Heart left ventricle (tissue), 13 donors: ENCODE measurements around the gene HDAC4.

Source experiments
- POLR2A ChIP-seq, 2 donors: fragments of 450-650 bp; IDR thresholded peaks; one replicate each; pipeline ENCODE4 v1.6.1; 2017; ENCODE audit warnings: antibody characterized with exemption in 2 of 2, mild to moderate bottlenecking in 2 of 2, moderate library complexity in 2 of 2
- TF ChIP-seq, protein P1 (sequence below), 12 donors: fragments of 200-600 bp; sonication (generic) in 4 of 12; IDR thresholded peaks; one replicate each; pipeline versions ENCODE4 v1.5.0 to v1.8.0; 2018 to 2022; ENCODE audit warnings: antibody characterized with exemption in 12 of 12, mild to moderate bottlenecking in 5 of 12
- donor health status: ischemic (EF 13 %, LVEDD 7.1; RV severe dilation, severe dysfunction).
- donor health status: DM: no; HTN: yes; CAD: no.
- donor health status: DM: no; HTN: no; CAD: no.
- donor health status: ischemic (EF 25% LVEDD 6.9; RV normal size, moderate dysfunction).
- donor health status: ischemic (EF 25% LVEDD 5.7; RV mildly dilated, moderate dysfunction).
- donor health status: ischemic (EF 35%, LVEDD 5.7; RV mildly dilated, moderate dysfunction).
- donor health status: nonischemic (EF 11% LVEDD 7.7; RV severe dilation, severe dysfunction).
- donor health status: DM: yes; HTN: yes; CAD: no.
- donor health status: PGD.
- donor health status: ischemic (EF 29% LVEDD 5.4; RV normal size, mild dysfunction).
- donor health status: nonischemic (EF 23%, LVEDD 6.1; RV moderate dilation, normal function).

DNA sequence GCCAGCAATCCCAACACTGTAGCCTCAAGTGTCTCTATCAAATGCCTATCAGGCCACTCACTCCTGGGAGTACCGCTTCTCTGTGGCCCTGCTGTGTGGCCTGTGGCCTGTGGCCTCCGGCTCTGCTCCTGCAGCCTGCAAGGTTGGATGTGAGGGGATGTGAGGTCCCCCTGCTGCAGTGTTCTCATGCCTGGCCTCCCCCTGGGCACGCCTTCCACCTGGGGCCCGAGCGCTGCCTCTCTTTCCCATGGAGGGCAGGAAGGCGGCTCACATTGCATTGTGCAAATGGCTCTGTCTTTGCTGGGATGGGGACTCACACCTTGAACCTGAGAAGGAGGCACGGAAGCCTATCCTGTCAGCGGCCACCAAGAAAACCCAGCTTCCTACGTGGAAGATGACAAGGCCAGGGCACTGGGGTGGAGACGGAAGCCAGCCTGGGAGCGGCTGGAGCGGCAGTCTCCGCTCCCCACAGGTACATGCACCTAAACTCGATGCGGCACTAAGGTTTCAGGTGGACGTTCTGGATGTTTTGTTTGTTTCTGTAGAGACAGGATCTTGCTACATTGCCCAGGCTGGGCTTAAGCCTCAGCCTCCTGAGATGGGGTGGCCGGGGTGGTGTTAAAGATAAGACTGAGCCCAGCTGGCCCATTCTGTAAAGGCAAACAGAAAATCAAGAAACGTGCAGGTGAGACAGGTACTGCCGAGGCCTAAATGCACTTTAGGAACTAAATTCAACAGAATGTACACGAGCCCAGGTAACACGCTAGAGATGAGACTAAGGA, 140.1 kb downstream of the HDAC4 start:
- no peak for TF ChIP-seq POLR2A (IDR thresholded peaks at IDR 0.05)
- TF ChIP-seq, protein P1, sequence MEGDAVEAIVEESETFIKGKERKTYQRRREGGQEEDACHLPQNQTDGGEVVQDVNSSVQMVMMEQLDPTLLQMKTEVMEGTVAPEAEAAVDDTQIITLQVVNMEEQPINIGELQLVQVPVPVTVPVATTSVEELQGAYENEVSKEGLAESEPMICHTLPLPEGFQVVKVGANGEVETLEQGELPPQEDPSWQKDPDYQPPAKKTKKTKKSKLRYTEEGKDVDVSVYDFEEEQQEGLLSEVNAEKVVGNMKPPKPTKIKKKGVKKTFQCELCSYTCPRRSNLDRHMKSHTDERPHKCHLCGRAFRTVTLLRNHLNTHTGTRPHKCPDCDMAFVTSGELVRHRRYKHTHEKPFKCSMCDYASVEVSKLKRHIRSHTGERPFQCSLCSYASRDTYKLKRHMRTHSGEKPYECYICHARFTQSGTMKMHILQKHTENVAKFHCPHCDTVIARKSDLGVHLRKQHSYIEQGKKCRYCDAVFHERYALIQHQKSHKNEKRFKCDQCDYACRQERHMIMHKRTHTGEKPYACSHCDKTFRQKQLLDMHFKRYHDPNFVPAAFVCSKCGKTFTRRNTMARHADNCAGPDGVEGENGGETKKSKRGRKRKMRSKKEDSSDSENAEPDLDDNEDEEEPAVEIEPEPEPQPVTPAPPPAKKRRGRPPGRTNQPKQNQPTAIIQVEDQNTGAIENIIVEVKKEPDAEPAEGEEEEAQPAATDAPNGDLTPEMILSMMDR (IDR thresholded peaks at IDR 0.05), result no peak
